Activated naive CD4-positive, alpha-beta T cell treated with anti-CD3 and anti-CD28 coated beads, Interleukin-2, amount 50 U/mL, for 16 hours (primary cell): Measurements from ENCODE around the gene SLC26A1.
"Not testable (repeated sequence)": the region's sequence is repeated elsewhere in the genome, so short reads cannot be mapped to it uniquely, and the experiment has no call there.

ENCODE experiments used
- DNase-seq: peaks from one replicate; pipeline ENCODE4 v3.0.0-alpha.2; 2020

SLC26A1 gene

DNA sequence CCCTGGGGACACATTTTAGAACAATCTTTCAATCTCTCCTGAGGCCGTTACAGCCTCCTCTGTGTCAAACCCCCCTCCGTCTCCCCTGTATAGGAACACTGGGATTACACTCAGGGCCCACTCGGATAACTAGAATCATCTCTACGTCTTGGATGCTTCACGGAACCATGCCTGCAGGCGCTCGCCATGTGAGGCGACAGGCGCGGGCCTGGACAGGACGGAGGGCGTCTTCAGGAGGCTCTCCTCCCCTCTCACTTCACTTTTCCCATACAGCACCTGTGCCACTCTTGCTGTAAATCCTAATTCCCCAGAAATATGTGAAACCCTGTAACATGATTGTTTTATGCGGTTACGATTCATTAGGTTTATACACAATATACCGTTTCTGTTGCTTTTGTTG is 10.4 kb downstream of the SLC26A1 start:
- DNase-seq = no peak

DNA sequence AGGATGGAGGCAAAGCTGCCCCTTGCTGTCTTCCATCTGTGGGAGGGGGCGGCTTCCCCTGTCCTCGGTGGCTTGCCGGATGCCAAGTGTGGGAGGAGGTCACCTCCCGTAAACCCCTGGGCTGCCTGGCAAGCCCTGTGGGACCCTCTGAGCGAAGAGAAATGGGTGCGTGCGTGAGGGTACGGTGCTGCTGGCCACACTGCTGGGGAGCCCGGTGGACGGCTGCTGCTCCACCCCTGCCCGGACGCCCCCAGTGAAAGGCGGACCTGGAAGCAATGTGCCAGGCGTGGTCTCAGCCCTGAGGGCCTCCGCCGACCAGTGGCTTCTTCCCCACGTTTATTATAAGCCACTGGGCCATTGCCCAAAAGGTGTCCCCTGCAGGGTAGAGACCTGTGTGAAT is 10.9 kb downstream of the SLC26A1 start:
- no peak for DNase-seq

DNA sequence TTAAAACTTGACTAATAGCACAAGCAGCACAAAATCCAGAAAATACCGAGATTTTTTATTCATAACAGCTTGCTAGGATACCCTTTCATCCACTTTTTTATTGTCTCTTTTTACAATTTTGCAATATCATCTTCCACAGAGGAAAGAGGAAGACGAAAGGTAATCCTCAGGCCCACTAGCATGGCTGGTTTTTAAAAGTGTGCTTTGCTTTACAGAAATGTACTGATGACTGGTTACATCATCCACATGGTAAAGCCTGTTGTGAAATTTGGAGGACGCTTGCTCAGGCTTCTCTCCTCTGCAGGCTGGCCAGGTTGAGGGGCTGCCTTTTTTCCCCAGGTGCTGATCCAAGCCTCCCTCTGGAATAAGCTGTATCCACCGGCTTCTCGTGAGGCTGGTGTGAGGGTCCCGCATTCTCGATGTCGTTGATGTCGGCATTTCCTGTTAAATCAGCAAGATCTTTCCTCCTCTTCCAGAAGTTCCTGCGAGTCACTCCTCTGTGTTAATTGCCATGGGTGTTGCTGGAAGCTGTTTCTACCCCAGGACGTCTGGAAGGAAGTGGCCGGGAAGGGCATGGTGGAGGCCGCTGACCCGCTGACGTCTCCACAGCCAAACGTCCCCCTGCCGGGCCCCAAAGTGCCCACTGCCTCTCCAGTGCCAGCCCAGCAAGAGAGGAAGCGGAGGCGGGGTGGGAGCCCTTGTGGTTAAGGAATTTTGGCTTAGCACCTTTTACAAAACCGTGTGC is 14.1 kb downstream of the SLC26A1 start:
- DNase-seq = no peak

- not testable (repeated sequence) for DNase-seq
Observed at GRCh38 chr4:976016-976415, 17.2 kb downstream of the SLC26A1 start.

GRCh38 chr4:974668-975067 is 18.5 kb downstream of the SLC26A1 start:
- DNase-seq = no peak

- DNase-seq = peak; percentile 80
Observed at GRCh38 chr4:973431-974397, 19.5 kb downstream of the SLC26A1 start, which contains the start of gene DGKQ. TSS of gene DGKQ (minus strand) at chr4:973569. CDS start at chr4:973482, 87 bp downstream.

DNA sequence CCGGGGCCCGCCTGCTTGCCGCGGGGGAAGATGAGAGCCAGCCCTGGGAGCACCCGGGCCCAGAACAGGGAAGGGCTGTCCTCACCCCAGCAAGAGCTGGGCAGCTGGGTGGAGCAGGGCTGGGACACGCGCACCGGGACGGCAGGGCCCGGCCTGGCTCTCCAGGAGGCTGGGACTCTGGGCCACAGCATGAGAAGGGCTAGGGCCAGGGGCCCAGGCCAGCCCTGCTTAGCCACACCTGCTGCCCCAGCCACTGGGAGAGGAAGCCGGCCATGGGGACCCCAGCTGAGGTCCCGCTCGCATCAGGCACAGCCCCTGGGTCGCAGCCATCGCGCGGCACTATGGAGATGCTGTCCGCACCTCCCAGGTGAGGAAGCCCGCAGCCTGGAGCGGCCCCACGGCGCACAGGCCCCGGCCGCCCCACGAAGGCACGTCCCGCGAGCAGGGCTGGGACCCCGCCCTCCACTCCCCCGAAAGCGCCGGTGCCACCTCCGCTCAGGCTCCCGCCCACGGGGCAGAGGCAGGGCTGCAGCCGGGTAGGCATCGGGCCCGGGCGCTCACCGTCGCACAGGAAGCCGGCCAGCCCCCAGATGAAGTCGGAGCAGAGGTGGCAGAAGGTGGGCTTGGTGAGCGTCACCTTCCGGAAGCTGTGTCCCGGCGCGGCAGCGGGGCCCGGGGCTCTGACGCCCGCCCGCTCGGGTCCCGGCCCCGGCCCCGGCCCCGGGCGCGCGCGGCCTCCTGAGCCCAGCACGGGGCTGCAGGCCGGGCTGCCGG is 20.4 kb downstream of the SLC26A1 start:
- peak; percentile 66 for DNase-seq

- no peak for DNase-seq
Observed at GRCh38 chr4:971666-972500, 21.3 kb downstream of the SLC26A1 start.

GRCh38 chr4:970854-971520 is 22.2 kb downstream of the SLC26A1 start:
- no peak for DNase-seq

GRCh38 chr4:970046-970745 is 23.0 kb downstream of the SLC26A1 start:
- no peak for DNase-seq

GRCh38 chr4:968621-969394 is 24.4 kb downstream of the SLC26A1 start:
- DNase-seq = no peak

GRCh38 chr4:968221-968620 is 25.0 kb downstream of the SLC26A1 start:
- no peak for DNase-seq

- no peak for DNase-seq
Observed at GRCh38 chr4:967113-968104, 25.8 kb downstream of the SLC26A1 start.

GRCh38 chr4:966266-967112 is 26.7 kb downstream of the SLC26A1 start:
- no peak for DNase-seq

GRCh38 chr4:965766-966134 is 27.5 kb downstream of the SLC26A1 start:
- no peak for DNase-seq

DNA sequence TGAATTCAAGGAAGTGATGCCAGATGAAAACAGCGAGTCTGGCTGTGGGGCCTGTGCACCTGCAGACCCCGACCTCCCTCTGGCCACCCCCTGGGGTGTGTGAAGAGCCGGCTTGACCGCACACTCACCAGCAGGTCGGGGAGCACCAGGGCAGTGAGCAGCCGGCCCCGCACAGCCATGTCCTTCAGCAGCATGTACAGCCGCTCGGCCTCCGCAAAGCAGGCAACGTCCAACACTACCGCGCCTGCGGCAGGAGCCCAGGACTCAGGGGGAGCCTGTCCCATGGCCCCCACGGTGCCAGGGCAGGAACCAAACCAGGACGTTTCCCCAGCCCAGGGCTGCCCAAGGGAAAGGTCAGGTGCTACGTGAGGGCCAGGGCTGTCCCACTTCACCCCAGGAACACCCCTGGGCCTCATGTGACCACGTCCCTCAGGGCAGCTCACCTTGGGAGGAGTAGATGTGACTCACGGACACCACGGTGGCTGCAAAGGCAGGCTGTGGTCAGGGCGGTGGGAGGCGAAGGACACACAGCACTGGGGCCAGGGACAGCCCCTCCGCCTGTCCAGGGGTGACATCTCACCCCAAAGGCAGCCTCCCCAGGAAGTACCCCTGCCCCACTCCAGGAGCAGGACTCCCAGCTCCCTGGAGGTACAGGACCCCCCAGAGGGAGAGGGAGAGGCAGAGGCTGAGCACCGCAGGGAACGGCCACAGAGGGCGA is 28.0 kb downstream of the SLC26A1 start:
- no peak for DNase-seq
